Measurements from ENCODE around the gene DHRS11.

The DHRS11 gene

DNA sequence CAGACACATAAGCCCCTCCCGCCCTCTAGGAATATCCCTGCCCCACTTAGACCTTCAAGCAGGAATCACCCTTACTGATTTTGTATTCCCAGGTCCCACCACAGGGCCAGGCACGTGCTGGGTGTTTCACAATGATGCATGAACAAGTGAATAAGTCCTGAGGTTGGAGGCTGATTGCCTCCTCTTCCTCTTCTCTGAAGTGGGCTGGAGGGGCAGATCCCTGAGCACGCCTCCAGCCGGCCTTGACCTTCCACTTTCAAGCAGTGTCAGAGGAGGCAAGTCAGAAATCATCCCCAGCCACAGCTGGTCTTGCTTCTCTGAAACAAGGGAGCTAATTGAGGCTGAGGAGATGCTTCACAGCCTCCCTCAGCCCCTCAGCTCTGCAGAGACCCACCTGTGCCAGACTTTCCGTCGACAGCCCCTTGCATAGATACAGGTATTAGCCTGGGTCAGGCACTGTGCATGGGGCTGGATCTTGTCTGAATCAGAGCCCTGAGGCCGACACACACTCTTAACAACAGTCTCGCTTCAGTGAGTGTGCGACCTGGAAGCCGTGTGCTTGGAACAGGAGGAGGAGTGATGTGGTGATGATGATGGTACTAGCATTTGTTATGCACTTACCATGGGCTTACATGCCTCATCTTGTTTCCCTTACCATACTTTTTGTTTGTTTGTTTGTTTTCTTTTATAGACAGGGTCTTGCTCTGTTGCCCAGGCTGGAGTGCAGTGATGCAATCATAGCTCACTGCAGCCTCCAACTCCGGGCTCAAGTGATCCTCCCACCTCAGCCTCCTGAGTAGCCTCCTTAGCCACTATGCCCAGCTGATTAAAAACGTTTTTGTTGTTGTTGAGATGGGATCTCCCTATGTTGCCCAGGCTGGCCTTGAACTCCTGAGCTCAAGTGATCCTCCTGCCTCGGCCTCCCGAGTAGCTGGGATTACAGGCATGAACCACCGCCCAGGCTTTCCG lies 24.7 kb downstream of the DHRS11 start:
- FAIRE-seq = no peak

DNA sequence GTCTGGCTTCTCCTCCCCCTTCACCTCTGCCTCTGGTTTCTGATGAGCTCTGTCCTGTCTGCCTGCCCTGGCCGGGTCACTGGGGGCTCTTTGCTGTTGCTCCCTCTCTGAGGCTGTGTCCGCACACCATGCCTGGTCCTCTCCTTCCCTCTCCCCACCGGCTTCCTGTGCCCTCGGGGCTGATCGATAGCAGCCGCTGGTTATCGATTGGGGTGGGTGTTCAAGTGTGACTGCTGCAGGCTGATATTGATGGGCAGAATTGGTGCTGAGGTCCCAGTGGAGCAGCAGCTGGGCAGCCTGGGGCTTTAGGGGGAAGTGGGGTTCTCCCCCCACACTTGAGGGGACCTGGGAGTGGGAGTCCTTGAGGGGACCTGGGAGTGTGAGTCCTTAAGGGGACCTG lies 26.1 kb downstream of the DHRS11 start:
- FAIRE-seq = no peak

DNA sequence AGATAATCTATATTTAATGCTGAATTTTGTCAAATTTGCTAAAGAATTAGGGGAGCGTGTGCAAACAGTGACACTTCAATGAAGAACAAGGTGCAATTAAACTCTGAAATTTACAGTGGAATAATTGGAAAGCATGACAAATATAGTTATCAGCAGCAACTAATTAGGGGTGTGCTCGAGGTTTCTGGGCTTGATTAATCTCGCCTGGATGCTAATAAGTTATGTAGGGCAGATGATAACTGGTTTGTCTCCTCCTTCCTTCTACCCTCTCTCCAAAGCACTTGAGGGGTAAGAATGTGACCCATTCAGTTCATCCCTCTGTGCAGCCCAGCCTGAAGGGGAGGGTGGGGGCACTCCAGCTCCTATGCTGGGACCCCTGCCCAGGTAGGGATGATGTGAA lies 31.6 kb downstream of the DHRS11 start:
- no peak for FAIRE-seq

DNA sequence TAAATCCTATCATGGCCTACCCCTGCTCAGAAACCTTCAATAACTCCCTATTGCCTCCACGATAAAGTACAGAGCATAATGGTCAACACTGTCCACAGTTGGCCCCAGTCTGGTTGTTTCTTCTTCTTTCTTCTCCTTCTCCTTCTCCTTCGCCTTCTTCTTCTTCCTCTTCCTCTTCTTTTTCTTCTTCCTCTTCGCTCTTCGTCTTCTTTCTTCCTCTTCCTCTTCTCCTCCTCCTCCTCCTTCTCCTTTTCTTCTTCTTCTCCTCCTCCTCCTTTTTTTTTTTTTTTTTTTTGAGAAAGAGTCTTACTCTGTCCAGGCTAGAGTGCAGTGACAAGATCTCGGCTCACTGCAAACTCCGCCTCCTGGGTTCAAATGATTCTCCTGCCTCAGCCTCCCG lies 33.5 kb downstream of the DHRS11 start:
- no peak for FAIRE-seq

DNA sequence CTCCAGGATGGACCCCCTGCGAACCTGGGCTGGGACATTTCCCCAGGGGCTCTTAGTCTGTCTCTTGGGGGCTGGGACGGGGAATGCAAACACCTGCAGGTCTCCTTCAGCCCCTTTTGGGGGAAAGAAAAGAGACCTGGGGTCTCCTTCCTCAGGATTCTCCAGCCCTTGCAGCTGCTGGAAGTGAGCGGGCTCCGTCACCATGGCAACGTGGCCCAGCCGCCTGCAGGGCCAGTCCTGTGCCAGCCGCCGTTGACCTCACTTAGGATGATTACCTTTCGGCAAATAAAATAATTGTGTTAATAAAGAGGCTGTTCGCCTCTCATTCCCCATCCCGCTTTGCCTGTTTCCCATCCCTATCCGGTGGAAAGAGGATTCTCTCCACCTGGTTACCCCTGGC lies 35.4 kb downstream of the DHRS11 start:
- no peak for FAIRE-seq

DNA sequence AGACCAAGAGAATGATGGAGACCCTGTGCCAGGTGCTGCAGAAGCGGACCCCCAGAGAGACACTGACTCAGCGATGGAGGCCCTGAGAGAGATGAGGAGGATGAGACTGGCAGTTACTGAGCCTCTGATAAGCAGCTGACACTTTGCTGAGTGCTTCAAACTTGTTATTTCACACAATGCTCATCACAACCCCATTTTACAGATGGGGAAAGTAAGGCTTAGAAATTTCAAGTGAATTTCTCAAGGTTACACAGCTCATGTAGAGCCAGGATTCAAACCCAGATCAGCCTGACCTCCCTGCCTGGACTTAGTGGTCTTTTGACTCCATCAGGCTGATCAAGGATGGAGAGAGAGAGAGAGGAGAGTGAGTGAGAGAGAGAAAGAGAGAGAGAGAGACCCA lies 36.9 kb downstream of the DHRS11 start:
- FAIRE-seq = no peak

DNA sequence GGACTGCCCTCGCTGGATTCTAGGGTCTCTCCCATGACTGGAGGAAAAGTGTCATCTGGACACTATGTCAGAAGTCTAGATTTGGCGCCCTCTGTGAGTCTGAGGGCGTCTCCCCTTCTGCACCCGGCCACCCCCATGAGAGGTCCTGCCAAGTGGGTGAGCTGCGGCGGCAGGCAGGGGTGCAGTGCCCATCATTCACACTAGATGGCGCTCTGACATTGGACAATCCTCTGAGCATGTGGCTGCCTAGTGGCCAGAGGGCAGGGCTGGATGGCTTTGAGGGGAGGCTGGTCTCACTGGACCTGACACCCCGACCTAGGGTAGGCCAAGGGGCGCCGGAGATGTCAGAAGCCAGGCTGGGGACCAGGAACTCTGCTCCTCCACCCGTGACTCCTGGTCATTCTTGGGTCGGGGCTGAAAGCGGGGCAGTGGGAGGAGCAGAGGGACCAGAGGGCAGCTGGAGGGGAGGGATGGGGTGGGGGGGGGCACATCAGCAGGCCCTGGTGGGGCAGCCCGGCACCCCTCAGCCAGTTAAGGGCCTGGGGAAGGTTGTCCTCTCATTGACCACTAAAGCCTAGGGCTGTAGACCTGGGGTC lies 37.7 kb downstream of the DHRS11 start:
- FAIRE-seq = no peak

DNA sequence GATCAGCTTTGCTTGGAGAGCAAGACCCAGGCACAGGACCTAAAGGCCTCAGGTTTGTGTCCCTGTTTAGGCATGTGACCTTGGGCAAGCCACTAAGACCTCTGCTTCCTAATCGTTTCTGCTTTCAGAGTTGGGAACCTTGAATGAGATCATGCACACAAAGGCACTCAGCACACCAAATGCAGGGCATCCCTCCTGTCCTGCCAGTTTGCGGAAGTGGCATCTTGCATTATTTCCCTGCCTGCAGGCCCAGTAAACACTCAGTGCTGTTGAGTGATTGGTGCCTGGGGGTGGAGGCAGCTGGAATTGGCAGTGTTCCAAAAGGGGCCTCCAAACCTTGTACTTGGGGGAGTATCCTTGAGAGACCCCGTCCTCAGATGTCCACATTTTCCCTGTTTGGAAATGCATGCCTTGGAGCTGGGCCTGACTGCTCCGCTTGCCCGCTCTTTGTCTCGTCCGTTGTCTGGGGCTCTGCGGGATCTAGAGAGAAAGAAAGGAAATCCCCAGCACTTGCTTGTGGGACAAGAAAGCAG lies 38.4 kb downstream of the DHRS11 start:
- no peak for FAIRE-seq

DNA sequence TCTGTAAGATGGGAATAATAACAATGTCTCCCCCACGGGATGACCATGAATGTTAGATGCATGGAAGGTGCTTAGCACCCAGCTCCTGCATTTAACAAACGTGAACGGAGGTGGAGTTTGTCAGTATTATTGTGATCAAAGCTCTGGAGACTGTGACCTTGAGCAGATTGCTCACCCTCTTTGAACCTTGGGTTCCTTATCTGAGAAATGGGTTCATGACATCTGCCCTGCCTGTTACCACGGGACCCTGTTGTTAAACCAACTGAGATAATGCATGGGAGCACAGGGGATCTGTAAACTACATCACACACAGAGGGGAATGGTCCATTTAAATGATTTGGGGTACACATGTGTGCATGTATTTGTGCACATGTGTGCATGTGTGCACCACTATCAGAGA lies 39.3 kb downstream of the DHRS11 start:
- no peak for FAIRE-seq

DNA sequence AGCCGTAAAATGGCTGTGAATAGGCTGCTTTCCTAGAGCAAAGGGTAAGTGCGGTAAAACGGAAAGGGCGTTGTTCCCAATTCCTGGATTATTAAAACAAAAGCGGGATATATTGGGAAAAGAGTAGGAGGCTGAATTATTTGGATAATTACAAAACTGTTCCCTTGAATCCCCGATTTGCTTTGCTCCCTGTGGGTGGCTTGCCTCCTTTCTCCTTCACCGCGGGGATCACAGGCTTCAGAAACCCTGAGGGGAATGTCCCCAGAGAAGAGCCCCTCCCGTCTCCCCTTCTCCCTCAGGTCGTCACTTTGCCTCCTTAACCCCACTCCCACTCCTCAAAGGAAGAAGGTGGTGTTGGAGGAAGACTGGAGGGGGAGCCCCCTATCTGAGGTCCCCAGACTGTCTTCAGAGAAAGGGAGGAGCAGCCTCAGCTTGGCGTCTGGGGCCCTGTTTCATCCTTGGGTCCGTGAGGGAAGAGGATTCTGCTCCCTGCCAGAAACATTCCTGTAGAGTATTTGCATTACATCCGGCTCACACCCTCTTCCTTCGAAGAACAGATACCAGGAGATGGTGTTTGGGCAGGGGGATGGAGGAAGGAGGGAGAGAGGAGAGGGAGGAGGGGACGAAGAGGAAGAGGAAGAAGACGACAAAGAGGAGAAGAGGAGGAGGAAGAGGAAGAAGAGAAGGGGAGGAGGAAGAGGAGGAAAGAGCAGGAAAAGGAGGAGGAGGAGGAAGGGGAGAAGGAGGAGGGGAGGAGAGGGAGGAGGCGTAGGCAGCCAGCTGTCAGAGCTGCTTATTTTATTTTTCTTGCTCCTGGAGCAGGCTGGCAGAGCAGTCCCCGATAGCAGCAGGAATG lies 41.5 kb downstream of the DHRS11 start:
- FAIRE-seq = no peak

DNA sequence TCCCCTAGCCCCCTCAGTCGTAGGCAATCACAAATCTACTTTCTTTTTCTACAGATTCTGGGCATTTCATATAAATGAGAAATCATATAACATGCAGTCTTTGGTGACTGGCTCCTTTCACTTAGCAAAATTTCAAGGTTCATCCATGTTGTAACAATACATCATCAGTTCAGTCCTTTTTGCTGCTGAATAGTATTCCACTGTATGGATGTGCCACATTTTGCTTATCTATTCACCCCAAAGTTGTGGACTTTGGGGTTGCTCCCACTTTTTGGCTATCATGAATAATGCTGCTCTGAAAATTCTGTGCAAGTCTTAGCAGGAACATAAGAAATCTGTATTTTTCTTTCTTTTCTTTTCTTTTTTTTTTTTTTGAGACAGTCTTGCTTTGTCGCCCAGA lies 48.7 kb downstream of the DHRS11 start:
- FAIRE-seq = no peak

DNA sequence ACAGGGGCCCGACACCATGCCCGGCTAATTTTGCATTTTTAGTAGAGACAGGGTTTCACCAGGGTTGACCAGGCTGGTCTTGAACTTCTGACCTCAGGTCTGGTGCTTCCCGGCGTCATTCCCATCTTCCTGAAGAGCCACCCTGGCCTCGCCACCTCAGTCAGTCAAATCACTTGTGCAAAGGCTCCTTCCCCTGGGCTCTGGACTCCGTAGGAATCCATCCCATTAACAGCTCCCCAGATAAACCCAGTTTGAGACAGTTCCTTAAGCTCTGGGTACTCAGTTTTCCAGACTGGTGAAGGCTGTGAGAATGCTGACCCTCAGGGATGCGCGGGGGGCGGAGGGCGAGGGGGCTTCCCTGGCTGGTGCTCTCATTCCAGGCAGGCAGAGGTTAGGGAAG lies 49.2 kb downstream of the DHRS11 start:
- FAIRE-seq = no peak

DNA sequence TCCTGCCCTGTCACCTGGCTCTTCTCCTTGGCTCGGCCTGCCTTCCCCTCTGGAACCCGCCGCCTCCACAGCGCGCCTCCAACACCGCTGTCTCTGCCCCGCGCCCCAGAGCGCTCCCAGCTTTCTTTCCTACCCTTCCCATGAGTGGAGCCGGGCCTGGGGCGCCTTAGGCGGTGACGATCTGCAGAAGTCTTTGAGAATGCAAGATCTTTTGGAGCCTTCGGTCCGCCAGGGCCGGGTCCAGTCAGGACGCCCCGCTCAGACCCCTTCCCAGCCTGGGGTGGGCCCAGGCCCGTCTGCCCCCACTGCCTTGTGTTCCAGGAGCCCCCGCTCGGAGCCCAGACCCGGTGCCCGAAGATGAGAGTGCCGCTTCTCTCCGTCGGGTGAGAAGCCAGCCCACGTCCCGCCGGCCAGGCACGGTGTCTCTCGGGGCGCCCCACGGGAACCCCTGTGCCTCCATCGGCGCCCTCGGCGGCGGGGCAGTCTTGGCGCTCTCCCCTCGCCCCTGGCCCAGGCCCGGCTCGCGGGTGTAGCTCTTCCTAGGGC lies 49.7 kb downstream of the DHRS11 start:
- FAIRE-seq = no peak

DNA sequence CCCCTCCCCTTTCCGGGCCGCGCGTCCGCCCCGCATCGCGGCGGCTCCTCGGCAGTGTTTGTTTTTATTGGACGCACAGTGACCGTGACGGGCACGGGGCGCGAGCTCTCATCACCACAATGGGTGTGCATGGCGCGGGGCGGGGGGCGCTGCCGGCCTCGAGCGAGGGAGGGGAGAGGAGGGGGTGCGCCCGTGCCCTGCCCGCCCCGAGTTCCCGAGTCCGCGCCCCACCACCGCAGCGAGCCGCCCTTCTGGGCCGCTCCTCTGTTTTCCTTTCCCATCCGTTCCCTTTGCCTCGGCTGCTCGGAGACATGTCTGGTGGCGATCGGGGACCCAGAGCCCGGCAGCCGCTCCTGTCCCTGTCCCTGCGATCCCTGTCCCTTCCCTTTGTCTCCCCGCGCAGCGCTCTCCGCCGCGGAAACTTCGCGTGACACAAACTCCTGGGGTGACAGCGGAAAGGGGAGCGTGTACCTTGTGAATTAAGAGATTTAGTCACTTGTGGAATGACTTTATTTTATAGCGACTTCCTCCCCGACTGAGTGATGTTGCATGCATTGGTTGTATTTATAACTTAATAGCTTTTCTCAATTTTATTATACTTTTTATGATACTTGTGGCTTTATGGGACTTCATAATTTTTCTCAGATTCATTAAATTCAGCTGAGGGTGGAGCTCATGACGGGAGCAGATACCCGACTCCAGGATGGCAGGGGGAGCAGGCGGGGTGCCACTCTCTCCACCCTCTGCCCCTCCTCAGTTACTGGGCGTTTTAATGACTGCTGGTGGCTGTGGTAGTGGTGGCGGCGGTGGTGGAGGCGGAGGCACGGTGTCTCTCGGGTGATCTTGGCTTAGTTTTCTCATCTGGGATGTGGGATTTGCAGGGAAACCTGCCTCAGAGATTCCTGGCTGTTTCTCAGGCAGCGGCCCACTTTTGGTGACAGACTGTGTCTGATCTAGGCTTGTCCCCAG lies 50.5 kb downstream of the DHRS11 start:
- FAIRE-seq = no peak

DNA sequence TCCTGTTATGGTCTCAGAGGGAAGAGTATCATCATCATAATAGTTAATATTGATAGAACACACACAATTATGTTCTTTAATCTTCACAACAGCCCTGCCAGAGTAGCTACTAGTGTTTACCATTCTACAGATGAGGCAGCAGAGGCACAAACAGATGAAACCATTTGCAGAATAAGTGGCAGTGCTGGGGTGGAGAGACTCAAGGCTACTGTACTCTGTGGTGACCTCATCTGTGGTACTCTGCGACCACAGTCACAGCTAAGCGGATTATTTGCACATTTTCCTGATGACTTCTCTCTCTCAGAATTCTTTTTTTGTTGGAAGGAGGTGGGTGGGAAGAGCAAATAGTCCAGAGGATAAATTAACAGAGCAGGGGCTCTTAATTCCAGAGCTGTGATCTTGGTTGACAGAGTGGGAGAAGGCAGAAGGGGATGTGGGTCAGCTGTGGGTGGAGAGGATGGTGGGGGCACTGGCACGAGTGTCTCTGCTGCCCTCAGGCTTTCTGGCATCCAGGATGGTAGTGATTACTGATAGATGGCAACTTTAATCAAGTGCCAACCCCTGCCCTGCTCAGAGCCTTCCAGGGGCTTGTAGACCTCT lies 51.5 kb downstream of the DHRS11 start:
- FAIRE-seq = no peak

DNA sequence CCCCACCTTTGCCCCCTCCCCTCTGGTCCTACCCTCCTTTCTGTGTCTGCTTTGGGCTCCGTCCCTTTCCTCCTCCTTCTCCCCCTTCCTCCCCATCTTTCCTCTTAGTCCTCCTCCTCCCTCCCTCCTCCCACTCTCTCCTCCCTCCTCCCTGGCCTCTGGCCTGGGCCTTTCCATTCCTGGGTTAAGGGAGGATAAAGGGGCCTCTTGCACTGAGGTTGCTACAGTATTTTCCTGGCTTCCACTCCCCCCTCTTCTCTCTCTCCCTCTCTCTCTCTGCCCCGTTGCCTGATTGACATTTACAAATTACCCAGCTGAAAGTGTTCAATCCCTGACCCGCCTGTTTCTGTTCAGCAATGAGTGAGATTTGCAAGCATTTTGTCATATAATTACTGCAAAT lies 53.7 kb downstream of the DHRS11 start:
- FAIRE-seq = no peak

DNA sequence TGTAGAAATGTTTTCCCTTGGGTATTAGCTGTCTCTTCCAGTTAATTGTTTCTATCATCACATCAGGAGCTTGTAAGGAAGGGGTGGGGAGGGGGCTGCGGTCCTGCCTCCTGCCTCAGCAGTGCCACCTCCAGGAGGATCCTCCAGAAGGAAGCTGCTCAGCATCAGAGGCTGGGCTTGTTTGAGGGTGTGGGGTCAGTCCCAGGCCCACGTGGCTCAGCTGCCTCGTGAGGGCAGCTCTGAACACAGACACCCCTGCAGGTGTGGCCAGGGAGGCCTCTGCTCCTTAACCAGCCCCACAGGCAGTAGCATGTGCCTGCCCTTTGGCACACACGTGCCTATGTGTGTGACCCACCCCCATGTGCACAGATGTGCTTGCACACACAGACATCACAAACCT lies 56.0 kb downstream of the DHRS11 start:
- FAIRE-seq = no peak

DNA sequence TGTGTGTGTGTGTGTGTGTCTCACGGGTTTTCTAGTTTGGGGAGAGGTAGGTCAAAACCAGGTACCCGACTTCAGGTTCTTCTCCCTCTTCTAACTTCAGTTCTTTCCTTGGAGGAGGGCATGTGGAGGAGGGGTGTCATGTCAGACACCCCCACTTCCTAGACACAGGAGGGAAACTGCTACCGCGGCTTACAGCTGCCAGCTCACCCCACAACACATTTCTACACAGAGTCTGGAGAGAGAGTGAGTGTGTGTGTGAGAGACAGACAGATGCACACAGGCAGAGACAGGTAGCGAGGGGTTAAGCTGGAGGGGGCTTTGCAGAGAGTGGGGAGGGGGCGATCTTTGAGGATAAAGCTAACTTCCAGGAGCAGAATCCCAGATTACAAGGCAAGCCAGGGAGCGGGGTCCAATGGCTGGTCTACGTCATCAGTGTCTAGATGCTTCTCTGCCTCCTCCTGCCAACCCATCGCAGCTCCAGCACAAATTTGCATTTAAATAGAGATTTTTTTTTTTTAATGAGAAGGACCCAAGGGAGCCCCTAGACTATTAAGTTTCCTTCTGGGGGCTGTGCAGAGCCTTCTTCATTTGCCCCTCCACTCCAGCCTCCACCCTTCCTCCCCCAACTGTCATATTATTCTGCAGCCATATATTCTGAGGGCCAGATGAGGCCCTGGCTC lies 58.6 kb downstream of the DHRS11 start:
- FAIRE-seq = no peak

Measured in G401.6 (cell line).